OCI-LY3 (cell line): ENCODE results near the gene MVK.

Experiments
- H2AFZ ChIP-seq: fragments of 200-600, 300-600 bp; shearing (Covaris generic); 2 replicates; pipeline ENCODE4 v1.6.0; 2014; ENCODE audit warnings: antibody characterized with exemption, low read depth, low read length
- H3K27ac ChIP-seq: fragments of 200-600, 300-600 bp; sonication (generic); 2 replicates; pipeline ENCODE4 v1.5.1; 2014; ENCODE audit warnings: mild to moderate bottlenecking, low read length, moderate library complexity, mixed read lengths
- H3K27me3 ChIP-seq: fragments of 200-600, 300-600 bp; sonication (generic); 2 replicates; pipeline ENCODE4 v1.6.1; 2014; ENCODE audit warnings: low read depth, low read length, mixed read lengths
- H3K36me3 ChIP-seq: fragments of 200-600, 300-600 bp; sonication (generic); replicated peaks from 2 replicates; pipeline ENCODE3; 2014; ENCODE audit warnings: low read depth, low read length, mixed read lengths
- H3K4me1 ChIP-seq: fragments of 300-600, 200-600 bp; sonication (generic); 2 replicates; pipeline ENCODE4 v1.6.1; 2014; ENCODE audit warnings: low read length, mixed read lengths
- H3K4me2 ChIP-seq: fragments of 200-600, 300-600 bp; sonication (generic); 2 replicates; pipeline ENCODE4 v1.6.1; 2014; ENCODE audit warnings: low read length, mixed read lengths
- H3K4me3 ChIP-seq: fragments of 300-600, 200-600 bp; sonication (generic); 2 replicates; pipeline ENCODE4 v1.5.1; 2014; ENCODE audit warnings: antibody characterized with exemption, mild to moderate bottlenecking, low read length, moderate library complexity
- H3K79me2 ChIP-seq: fragments of 300-600, 200-600 bp; shearing (Covaris generic); 2 replicates; pipeline ENCODE4 v1.6.1; 2014; ENCODE audit warnings: mild to moderate bottlenecking, low read length, mixed read lengths
- H3K9ac ChIP-seq: fragments of 300-600, 200-600 bp; shearing (Covaris generic); 2 replicates; pipeline ENCODE4 v1.6.0; 2014; ENCODE audit warnings: mild to moderate bottlenecking, low read length, moderate library complexity
- H3K9me3 ChIP-seq: fragments of 200-600, 300-600 bp; shearing (Covaris generic); 2 replicates; pipeline ENCODE4 v1.6.1; 2014; ENCODE audit warnings: low read length, mixed read lengths; ENCODE audit not compliant: insufficient read depth
- H4K20me1 ChIP-seq: fragments of 200-600, 300-600 bp; sonication (generic); 2 replicates; pipeline ENCODE4 v1.6.1; 2016; ENCODE audit warnings: low read length, mixed read lengths; ENCODE audit not compliant: insufficient read depth
- CTCF ChIP-seq: fragments of 200-600, 300-600 bp; sonication (generic); IDR thresholded peaks from 2 replicates; pipeline ENCODE4 v1.5.1; 2014; ENCODE audit warnings: antibody characterized with exemption, low read length, low read depth
- EZH2phosphoT487 ChIP-seq: fragments of 200-600 bp; shearing (Covaris generic); IDR thresholded peaks from 2 replicates; pipeline ENCODE4 v1.6.1; 2018; ENCODE audit warnings: antibody characterized with exemption, mixed run types, low read depth

Gene MVK

GRCh38 chr12:109605599-109606228 is 32.1 kb downstream of the MVK start:
- Histone ChIP-seq H3K4me2 (no peak overlapping the region), H2AFZ (no peak overlapping the region), H3K27me3 (no peaks in the 10 kb centered on the region), H3K27ac (no peak overlapping the region), H4K20me1 (no peaks in the 10 kb centered on the region), H3K79me2 (no peaks in the 10 kb centered on the region), H3K9ac (no peak overlapping the region), H3K9me3 (no peaks in the 10 kb centered on the region), H3K36me3 (no peaks in the 10 kb centered on the region), H3K4me3 (no peak overlapping the region), H3K4me1 (peaks cover under 1% of the 10 kb centered on the region)
- no peak for TF ChIP-seq CTCF
- no peak for TF ChIP-seq EZH2phosphoT487

- no peak overlapping the region for H3K4me2 ChIP-seq
- H3K4me1 ChIP-seq = peaks cover 8% of the 10 kb centered on the region
- no peak overlapping the region for H3K27ac ChIP-seq
- H3K9ac ChIP-seq = no peak overlapping the region
- no peaks in the 10 kb centered on the region for H4K20me1 ChIP-seq
- no peaks in the 10 kb centered on the region for H3K79me2 ChIP-seq
- H3K4me3 ChIP-seq = no peak overlapping the region
- TF ChIP-seq CTCF (no peak), EZH2phosphoT487 (no peak)
- H3K27me3 ChIP-seq = no peaks in the 10 kb centered on the region
- no peaks in the 10 kb centered on the region for H3K9me3 ChIP-seq
- no peaks in the 10 kb centered on the region for H3K36me3 ChIP-seq
- no peak overlapping the region for H2AFZ ChIP-seq
Measured at GRCh38 chr12:109606320-109607028, 32.9 kb downstream of the MVK start.

- Histone ChIP-seq H3K9me3 (no peaks in the 10 kb centered on the region), H2AFZ (no peak overlapping the region), H3K4me1 (peaks cover 20% of the 10 kb centered on the region), H3K27ac (no peak overlapping the region), H3K27me3 (no peaks in the 10 kb centered on the region), H4K20me1 (no peaks in the 10 kb centered on the region), H3K79me2 (no peaks in the 10 kb centered on the region), H3K9ac (no peak overlapping the region), H3K4me3 (no peak overlapping the region), H3K36me3 (no peaks in the 10 kb centered on the region), H3K4me2 (no peak overlapping the region)
- TF ChIP-seq CTCF = no peak
- TF ChIP-seq EZH2phosphoT487 = no peak
Measured at GRCh38 chr12:109607618-109608017, 34.0 kb downstream of the MVK start.

- Histone ChIP-seq H3K9ac (no peak overlapping the region), H3K9me3 (no peaks in the 10 kb centered on the region), H3K4me1 (peaks cover 23% of the 10 kb centered on the region), H3K36me3 (no peaks in the 10 kb centered on the region), H3K27me3 (no peaks in the 10 kb centered on the region), H2AFZ (no peak overlapping the region), H3K79me2 (no peaks in the 10 kb centered on the region), H3K27ac (no peak overlapping the region), H4K20me1 (no peaks in the 10 kb centered on the region), H3K4me3 (no peak overlapping the region), H3K4me2 (no peak overlapping the region)
- no peak for TF ChIP-seq EZH2phosphoT487
- TF ChIP-seq CTCF = no peak
Measured at GRCh38 chr12:109608270-109608669, 34.7 kb downstream of the MVK start.
